Measurements from ENCODE around the gene PSTPIP1.

PSTPIP1 gene

DNA sequence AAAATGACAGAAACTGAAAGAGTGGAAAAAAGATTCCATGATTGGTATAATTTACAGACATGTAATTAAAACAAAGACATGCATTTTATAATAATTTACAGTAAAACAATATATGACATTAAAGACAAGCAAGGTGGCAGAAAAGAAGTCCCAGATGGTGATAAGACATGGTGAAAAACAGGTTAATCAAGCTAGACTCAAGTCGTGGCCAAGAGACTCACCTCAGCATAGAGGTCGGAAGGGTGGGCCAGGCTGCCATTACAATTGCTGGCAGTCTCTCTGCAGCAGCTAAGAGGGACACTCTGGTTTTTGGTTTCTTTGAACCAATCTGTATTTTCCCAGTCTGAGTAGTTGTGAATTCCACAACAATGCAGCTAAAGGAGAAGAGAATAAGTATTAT, 57.6 kb downstream of the PSTPIP1 start:
- no peak overlapping the region for H3K4me3 ChIP-seq (ENCODE audit: low read length)
- no peak for TF ChIP-seq ZNF274 (IDR thresholded peaks at IDR 0.05; ENCODE audit: low read depth, low read length)

DNA sequence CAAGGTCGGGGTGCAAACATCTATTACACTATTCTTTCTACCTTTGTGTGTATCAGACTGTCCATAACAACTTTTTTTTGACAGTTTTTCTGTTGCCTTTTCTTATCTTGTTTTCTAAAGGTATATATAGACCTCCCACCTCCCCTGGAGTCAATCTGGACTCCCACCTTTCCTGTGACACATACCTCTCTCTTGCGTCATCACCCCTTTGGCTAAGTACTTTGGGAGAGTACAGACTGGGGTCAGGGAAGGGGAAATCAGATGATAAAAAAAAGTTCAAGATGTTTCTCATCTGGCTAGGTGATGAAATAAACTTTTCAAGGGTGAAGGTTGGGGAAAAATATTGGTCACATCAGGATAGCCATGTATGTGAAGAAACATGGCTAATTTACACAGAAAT, 58.8 kb downstream of the PSTPIP1 start:
- no peak overlapping the region for H3K4me3 ChIP-seq (ENCODE audit: low read length)
- TF ChIP-seq ZNF274 (IDR thresholded peaks at IDR 0.05; ENCODE audit: low read depth, low read length): no peak

DNA sequence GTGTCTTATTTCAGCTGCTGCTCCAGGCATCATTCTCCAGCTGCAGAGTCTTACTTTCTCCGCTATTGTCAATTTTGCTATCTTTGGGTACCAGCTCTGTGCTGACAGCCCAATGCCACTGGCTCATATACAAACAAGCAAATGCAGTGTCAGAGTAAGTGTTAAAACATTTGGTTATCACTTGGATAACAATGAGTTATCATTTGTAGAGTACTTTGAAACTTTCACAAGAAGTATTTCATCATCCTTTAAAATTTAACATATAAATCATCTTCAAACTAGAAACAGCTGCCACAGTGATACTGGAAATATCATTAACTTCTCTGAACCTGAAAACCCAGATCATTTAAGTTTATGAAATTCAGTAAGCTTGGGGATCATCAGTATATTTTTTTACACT, 62.1 kb downstream of the PSTPIP1 start:
- TF ChIP-seq ZNF274 (IDR thresholded peaks at IDR 0.05; ENCODE audit: low read depth, low read length): no peak

DNA sequence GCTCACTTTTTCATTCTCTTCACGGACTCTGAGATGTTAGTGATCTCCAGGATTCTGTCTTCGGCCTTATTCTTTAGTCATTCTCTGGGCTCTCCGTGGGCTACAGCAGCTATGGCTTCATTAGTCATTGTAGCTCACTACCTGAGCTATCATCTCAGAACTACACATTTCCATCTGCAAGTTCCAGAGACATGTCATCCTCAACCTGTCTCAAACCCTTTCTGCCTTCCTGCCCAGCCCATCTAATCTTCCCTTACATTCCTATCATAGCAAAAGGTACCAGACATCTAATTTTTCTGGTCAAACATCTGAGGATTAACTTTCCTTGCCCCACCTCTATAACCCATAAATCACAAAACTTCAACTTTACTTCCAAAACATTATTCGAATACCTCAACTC, 62.8 kb downstream of the PSTPIP1 start:
- H3K4me3 ChIP-seq (ENCODE audit: low read length): no peak overlapping the region
- no peak for TF ChIP-seq ZNF274 (IDR thresholded peaks at IDR 0.05; ENCODE audit: low read depth, low read length)

More for the DNA sequence above, 62.1 kb downstream of the PSTPIP1 start:
- no peak overlapping the region for H3K4me3 ChIP-seq (ENCODE audit: low read length)

DNA sequence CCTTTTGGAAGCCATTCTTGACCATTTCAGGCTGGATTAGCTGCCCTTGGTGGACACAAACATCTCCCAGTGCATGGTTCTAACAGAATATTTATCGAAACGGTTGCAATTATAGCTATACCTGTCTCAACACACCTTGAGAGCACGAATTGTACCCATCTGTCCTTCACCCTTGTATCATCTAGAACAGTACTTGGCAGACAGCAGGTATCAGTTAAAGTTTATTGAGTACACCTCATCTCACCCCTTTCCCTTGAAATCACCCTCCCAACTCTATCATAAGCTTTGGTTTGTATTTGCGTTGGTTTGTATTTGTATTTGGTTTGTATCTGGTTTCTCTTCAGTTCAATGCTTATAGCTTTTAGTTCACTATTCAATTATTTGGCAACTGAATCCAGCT, 63.5 kb downstream of the PSTPIP1 start:
- no peak overlapping the region for H3K4me3 ChIP-seq (ENCODE audit: low read length)

DNA sequence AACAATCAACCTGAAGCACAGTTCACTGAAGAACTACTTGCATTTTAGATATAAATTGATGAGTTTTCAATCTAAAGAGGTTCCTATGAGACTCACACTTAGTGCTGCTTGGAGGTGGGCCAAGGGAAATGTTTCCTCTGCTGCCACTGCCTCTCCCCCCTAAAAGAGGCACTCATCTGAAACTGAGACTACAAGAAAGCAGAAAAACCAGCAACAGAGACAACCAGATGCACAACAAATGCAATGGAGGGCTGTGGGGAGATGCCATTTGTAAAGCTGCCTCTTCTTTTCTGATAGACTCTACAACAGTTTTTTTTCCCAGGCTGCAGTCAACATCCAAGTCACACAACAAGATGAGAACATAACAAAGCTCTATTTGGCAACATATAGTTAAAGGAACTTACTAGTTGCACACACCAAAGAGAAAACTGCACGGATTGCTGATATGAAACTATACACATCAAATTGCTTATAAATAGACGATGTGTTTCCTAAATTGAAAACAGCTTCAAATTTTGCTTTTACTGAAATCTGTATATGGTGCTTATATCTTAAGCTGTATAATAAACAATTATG, 64.9 kb downstream of the PSTPIP1 start:
- TF ChIP-seq ZNF274 (IDR thresholded peaks at IDR 0.05; ENCODE audit: low read depth, low read length): no peak
- peak overlapping the region; percentile 26; the same call in 1 of the 2 replicates for H3K4me3 ChIP-seq (ENCODE audit: low read length)

More for the DNA sequence above, 63.5 kb downstream of the PSTPIP1 start:
- no peak for TF ChIP-seq ZNF274 (IDR thresholded peaks at IDR 0.05; ENCODE audit: low read depth, low read length)

DNA sequence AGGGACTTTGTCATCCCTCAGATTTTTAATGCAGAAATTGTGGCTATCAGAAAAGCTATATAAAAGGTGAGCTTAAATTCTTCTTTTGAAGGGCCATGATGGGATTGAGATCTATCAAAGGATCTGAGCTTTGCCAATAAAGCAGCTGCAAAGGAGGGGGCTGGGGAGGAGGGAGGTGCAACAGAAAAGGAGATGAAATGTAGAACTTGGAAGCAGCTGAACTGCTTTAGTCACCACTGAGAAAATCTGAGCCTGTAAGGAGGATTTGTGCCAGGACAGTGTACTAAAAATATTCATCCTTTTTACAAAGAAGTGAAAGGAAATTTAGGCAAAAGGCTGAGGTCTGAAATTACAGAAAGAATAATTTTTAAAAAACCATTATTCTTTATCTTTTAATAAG, 65.6 kb downstream of the PSTPIP1 start:
- H3K4me3 ChIP-seq (ENCODE audit: low read length): peak overlapping the region; percentile 45; the same call in 1 of the 2 replicates
- TF ChIP-seq ZNF274 (IDR thresholded peaks at IDR 0.05; ENCODE audit: low read depth, low read length): no peak

DNA sequence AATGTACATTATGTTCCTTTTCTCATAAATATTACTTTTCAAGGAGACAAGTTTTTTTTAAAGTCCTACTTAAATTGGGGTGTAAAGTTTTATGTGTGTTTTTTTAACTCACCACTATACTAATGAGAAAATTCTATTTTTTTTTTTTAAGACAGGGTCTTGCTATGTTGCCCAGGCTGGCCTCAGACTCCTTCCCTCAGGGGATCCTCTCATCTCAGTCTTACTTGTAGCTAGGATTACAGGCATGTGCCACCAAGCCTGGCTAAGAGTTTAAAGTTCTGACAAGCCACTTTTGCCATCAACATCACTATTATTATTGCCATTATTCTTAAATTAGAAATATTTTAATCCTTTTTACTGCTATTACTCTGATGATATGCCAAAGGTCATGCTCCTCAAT, 68.3 kb downstream of the PSTPIP1 start:
- no peak overlapping the region for H3K4me3 ChIP-seq (ENCODE audit: low read length)
- TF ChIP-seq ZNF274 (IDR thresholded peaks at IDR 0.05; ENCODE audit: low read depth, low read length): no peak

DNA sequence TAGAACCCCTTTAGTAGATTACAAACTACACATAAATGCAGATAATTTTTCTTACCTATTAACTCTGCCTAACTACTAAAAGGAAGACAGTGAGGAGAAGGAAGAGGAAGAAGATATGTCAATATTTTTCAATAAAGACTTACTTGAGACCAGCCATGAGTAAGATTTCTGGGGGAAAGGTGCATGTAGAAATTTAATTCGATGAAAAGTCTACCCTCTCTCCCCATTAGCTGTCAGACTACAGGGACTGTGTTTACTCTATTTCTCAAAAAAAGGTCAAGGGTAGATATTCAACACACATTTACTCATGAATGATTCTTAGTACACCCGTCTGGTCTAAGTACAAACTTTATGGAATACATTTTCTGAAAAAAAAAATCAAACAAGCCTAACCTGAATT, 69.1 kb downstream of the PSTPIP1 start:
- no peak overlapping the region for H3K4me3 ChIP-seq (ENCODE audit: low read length)
- no peak for TF ChIP-seq ZNF274 (IDR thresholded peaks at IDR 0.05; ENCODE audit: low read depth, low read length)

DNA sequence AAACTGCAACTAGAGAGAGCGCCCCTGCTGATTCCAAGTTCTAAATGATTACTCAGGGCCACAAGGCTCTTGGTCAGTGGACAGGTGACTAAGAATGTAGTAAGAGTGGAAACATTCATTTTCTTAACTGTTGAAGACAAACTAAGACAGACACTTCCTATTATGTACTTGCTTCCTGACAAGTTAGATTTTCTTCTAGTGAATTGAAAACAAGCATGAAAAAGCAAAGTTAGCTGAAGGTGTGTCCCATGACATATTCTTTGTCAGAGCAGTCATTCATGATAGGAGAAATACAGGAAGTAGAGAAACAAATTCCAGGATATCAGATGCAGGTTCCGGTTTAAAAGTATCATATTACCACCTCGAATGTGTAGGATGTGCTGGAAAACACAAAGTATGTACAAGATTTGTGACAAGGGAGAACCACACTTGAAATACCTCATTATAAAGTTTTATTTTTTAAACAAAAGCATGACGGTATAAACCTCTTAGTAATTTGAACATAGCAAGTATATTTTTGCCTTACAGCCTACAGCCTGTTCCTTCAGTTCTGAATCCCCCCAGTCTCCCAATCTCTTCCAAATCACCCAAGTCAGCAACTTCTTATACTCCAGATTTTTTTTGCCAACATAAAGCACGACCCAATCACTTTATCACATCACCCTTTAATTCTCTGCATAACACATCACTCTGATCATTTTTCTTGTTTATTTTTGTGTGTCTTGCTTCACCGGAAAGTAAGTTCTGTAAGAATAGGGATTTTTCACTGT, 69.8 kb downstream of the PSTPIP1 start:
- H3K4me3 ChIP-seq (ENCODE audit: low read length): no peak overlapping the region
- TF ChIP-seq ZNF274 (IDR thresholded peaks at IDR 0.05; ENCODE audit: low read depth, low read length): no peak

DNA sequence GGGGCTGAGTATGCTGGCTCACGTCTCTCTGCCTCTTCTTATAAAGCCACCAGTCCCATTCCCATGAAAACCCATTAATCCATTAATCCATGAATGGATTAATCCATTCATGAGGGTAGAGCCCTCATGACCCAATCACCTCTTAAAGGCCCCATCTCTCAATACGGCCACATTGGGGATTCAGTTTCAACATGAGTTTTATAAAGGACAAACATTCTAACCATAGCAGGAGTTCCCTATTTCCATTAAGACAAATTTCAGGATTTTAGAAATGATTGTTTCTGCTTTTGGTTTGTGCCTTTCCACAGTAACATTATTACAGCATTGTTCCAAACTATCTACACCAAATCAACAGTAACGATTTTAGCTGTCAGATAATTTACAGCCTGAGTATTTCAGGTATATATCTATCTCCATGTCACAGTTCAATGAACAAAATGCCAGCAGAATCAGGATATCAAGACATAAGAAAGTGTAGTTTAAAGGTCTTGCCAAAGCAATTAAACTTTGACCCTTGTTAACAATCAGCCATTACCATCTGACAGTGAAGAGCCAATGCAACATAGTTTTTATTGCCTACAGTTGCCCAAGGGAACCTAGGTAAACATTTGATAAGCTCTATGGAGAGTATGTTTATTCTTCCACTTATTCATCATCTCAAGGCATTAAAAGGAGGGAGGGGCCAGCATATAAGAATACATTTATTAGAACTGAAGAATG, 72.2 kb downstream of the PSTPIP1 start:
- TF ChIP-seq ZNF274 (IDR thresholded peaks at IDR 0.05; ENCODE audit: low read depth, low read length): no peak
- no peak overlapping the region; the same call in 1 of the 2 replicates for H3K4me3 ChIP-seq (ENCODE audit: low read length)

DNA sequence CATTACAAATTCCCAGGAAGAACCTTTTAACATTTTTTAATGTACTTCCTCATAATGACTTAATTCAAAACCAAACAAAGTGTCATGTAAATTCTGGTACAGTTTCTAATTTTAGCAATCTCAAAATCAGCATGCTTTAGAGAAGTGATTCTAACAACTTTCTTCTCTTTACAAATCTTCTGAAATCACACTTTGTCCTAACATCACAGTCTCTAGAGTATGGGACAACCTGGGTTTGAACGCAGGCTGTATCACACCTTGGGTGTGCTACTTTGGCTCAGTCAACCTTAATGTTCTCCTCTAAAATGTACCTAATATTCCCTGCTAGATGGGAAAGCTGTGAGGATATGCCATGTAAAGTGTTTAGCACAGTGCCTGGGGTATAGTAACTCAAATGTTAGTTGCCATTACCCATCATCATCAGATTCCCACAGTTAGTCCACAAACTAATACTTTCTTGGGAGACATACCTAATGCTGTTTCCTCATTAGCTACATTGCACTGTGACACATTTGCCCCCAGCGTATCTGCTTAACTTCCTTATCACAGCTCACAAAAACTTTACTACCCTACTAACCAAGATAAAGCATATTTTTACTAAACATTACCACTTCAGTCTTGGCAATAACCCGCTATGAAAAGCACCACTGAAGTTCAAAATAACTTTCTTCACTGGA, 72.9 kb downstream of the PSTPIP1 start:
- H3K4me3 ChIP-seq (ENCODE audit: low read length): no peak overlapping the region; the same call in 1 of the 2 replicates
- TF ChIP-seq ZNF274 (IDR thresholded peaks at IDR 0.05; ENCODE audit: low read depth, low read length): no peak

DNA sequence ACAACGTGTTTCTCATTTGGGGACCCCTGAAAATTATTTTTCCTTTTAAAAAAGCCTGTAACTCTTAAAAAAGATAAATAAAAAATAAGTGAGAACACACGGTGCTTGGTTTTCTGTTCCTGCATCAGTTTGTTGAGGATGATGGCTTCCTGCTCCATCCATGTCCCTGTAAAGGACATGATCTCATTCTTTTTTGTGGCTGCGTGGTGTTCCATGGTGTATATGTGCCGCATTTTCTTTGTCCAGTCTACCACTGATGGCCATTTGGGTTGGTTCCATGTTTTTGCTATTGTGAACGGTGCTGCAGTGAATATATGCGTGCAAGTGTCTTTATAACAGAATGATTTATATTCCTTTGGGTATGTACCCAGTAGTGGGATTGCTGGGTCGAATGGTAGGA, 73.7 kb downstream of the PSTPIP1 start:
- no peak overlapping the region; the same call in 1 of the 2 replicates for H3K4me3 ChIP-seq (ENCODE audit: low read length)
- no peak for TF ChIP-seq ZNF274 (IDR thresholded peaks at IDR 0.05; ENCODE audit: low read depth, low read length)

DNA sequence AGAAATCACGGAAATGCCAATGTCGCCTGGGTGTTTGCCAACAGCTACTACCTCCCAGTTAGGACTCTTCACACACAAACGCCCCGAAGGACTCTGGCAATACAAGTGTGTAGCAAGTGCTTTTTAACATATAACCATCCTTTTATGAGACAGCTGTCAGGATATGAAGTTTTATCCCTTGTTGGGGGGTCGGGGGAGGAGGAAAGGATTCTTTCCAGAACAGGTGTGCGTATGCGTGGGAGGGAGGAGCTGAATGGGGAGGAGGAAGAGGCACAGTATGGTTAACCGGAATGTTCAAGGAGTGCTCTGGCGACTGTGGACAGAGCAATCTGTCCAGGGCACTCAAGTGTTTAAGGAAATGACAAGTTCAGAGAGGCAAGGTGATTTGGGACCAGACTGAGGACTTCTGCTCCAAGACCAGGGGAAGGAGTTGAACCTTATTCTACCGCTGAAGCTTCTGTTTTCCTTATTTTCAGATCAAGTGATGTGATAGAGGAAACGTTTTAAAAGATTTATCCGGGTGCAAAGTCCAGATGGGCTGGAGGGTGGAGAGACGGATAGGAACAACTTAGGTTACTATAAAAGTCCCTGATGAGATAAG, 74.7 kb downstream of the PSTPIP1 start:
- no peak for TF ChIP-seq ZNF274 (IDR thresholded peaks at IDR 0.05; ENCODE audit: low read depth, low read length)
- H3K4me3 ChIP-seq (ENCODE audit: low read length): peak overlapping the region; percentile 71
